PFSK-1 (cell line): ENCODE measurements around the gene GSG1L.

ENCODE experiments used
- FOXP2 ChIP-seq: optimal IDR thresholded peaks from 2 replicates; pipeline ENCODE3; 2011; ENCODE audit warnings: borderline replicate concordance, control low read depth, inconsistent platforms; ENCODE audit not compliant: insufficient read depth; ENCODE audit errors: extremely low read length, extremely low read depth
- POLR2AphosphoS5 ChIP-seq: IDR thresholded peaks from 2 replicates; pipeline ENCODE4 v1.6.1; 2012; ENCODE audit warnings: low read depth, mild to moderate bottlenecking, control low read depth, low read length, moderate library complexity
- REST ChIP-seq, 2 experiments: IDR thresholded peaks; 2 replicates each; pipeline versions ENCODE4 v1.6.1 to v1.8.0; 2011 to 2012; ENCODE audit warnings: low read depth in 2 of 2, low read length in 2 of 2, control low read depth in 1 of 2, inconsistent platforms in 1 of 2, mild to moderate bottlenecking in 1 of 2, moderate library complexity in 1 of 2; ENCODE audit not compliant: insufficient read depth in 1 of 2
- SIN3A ChIP-seq: IDR thresholded peaks from 2 replicates; pipeline ENCODE4 v1.6.1; 2012; ENCODE audit warnings: mild to moderate bottlenecking, low read length, moderate library complexity, borderline replicate concordance; ENCODE audit not compliant: insufficient read depth
- TAF1 ChIP-seq: IDR thresholded peaks from 2 replicates; pipeline ENCODE4 v1.6.1; 2012; ENCODE audit warnings: low read length, control low read depth, borderline replicate concordance; ENCODE audit not compliant: insufficient read depth

Gene GSG1L

GRCh38 chr16:27786221-27786922 lies 277.1 kb downstream of the GSG1L start:
- TF ChIP-seq REST (IDR thresholded peaks at IDR 0.05; ENCODE audit: insufficient read depth in 1 of 2, low read depth in 2 of 2, low read length in 2 of 2) (no peak), SIN3A (no peak), TAF1 (no peak), POLR2AphosphoS5 (no peak), FOXP2 (no peak)

- TF ChIP-seq POLR2AphosphoS5 (no peak), SIN3A (no peak), FOXP2 (no peak), TAF1 (no peak), REST (IDR thresholded peaks at IDR 0.05; ENCODE audit: insufficient read depth in 1 of 2, low read depth in 2 of 2, low read length in 2 of 2) (no peak)
Measured at GRCh38 chr16:27785307-27785678, 278.2 kb downstream of the GSG1L start.

- TF ChIP-seq SIN3A, result no peak
Measured at GRCh38 chr16:27784351-27785306, 278.9 kb downstream of the GSG1L start.

- TF ChIP-seq POLR2AphosphoS5 (no peak), SIN3A (no peak), TAF1 (no peak), REST (IDR thresholded peaks at IDR 0.05; ENCODE audit: insufficient read depth in 1 of 2, low read depth in 2 of 2, low read length in 2 of 2) (no peak), FOXP2 (no peak)
Measured at GRCh38 chr16:27781981-27782880, 281.3 kb downstream of the GSG1L start.

- TF ChIP-seq FOXP2 (no peak), REST (IDR thresholded peaks at IDR 0.05; ENCODE audit: insufficient read depth in 1 of 2, low read depth in 2 of 2, low read length in 2 of 2) (no peak), POLR2AphosphoS5 (no peak), SIN3A (no peak), TAF1 (no peak)
Measured at GRCh38 chr16:27781195-27781524, 282.4 kb downstream of the GSG1L start.
